PC-9 (cell line): ENCODE data around the gene GPD1L. TPM values are rescaled to one million over a fixed set of nuclear protein-coding genes. Genes with fewer than 3 reads are reported as not detected.

Experiments used
- BruUV-seq: library from RNA; stranded (reverse); fragments of 400-500 nt; replicated peaks from 2 replicates; lab custom pipeline; 2021; lab: Mats Ljungman, UMichigan
- CTCF ChIA-PET: fragments of 300-600 bp; sonication (Branson Sonifier 250); formaldehyde crosslinking; loops from one replicate; lab custom pipeline; 2022; ENCODE audit warnings: antibody characterized with exemption; lab: Charles Lee
- POLR2A ChIA-PET: fragments of 300-600 bp; sonication (Branson Sonifier 250); formaldehyde crosslinking; loops from one replicate; lab custom pipeline; 2022; ENCODE audit warnings: antibody characterized with exemption; ENCODE audit not compliant: unreplicated experiment; lab: Charles Lee
- DNase-seq, 2 experiments: peaks; one replicate each; pipeline versions ENCODE4 v3.0.0 to v3.0.0-alpha.2; 2015 to 2022; ENCODE audit warnings: mixed read lengths in 1 of 2
- H2AFZ ChIP-seq: fragments of 200-600 bp; sonication (generic); 2 replicates; pipeline ENCODE4 v1.8.1; 2017; ENCODE audit warnings: antibody characterized with exemption
- H3F3A ChIP-seq: fragments of 200-600 bp; sonication (generic); 2 replicates; pipeline ENCODE4 v1.8.1; 2017; ENCODE audit warnings: antibody characterized with exemption, mild to moderate bottlenecking, low read depth; ENCODE audit not compliant: insufficient read depth
- H3K27ac ChIP-seq: fragments of 200-600 bp; sonication (generic); 2 replicates; pipeline ENCODE4 v1.6.1; 2016; ENCODE audit warnings: mixed run types
- H3K27me3 ChIP-seq: fragments of 200-600 bp; sonication (generic); 2 replicates; pipeline ENCODE4 v1.6.1; 2016; ENCODE audit warnings: low read depth, mixed run types; ENCODE audit not compliant: insufficient read depth
- H3K36me3 ChIP-seq: fragments of 200-600 bp; sonication (generic); 2 replicates; pipeline ENCODE4 v1.6.1; 2016; ENCODE audit warnings: low read depth, mixed run types
- H3K4me1 ChIP-seq: fragments of 200-600 bp; sonication (generic); replicated peaks from 2 replicates; pipeline ENCODE4 v1.6.1; 2016; ENCODE audit warnings: mixed run types; ENCODE audit not compliant: insufficient read depth
- H3K4me2 ChIP-seq: fragments of 200-600 bp; sonication (generic); 2 replicates; pipeline ENCODE4 v1.6.1; 2017; ENCODE audit warnings: mixed run types
- H3K4me3 ChIP-seq: fragments of 200-600 bp; sonication (generic); 2 replicates; pipeline ENCODE4 v1.6.1; 2016; ENCODE audit warnings: mixed run types
- H3K79me2 ChIP-seq: fragments of 200-600 bp; sonication (generic); 2 replicates; pipeline ENCODE4 v1.6.1; 2017; ENCODE audit warnings: low read depth, mixed run types
- H3K9me2 ChIP-seq: fragments of 200-600 bp; sonication (generic); 2 replicates; pipeline ENCODE4 v1.8.1; 2017; ENCODE audit warnings: mild to moderate bottlenecking; ENCODE audit not compliant: insufficient read depth
- H3K9me3 ChIP-seq: fragments of 200-600 bp; sonication (generic); 2 replicates; pipeline ENCODE4 v1.8.1; 2016; ENCODE audit warnings: low read depth; ENCODE audit not compliant: insufficient read depth
- H4K20me1 ChIP-seq: fragments of 200-600 bp; sonication (generic); 2 replicates; pipeline ENCODE4 v1.8.1; 2017; ENCODE audit not compliant: insufficient read depth
- EZH2 ChIP-seq: fragments of 200-600 bp; sonication (generic); IDR thresholded peaks from 2 replicates; pipeline ENCODE4 v1.8.0; 2017; ENCODE audit warnings: antibody characterized with exemption, low read depth
- intact Hi-C: fragments of 100-400 bp; cut with micrococcal nuclease; formaldehyde crosslinking; loops from one replicate; pipeline ENCODE4 v1.10.0; 2022; ENCODE audit not compliant: unreplicated experiment
- total RNA-seq: library from RNA; stranded (reverse); gene quantifications from 2 replicates; pipeline ENCODE4 v1.2.3, GENCODE V29; 2021
- TF ChIP-seq, protein P1 (sequence below): fragments of 200-600 bp; sonication (generic); conservative IDR thresholded peaks from 2 replicates; pipeline ENCODE4 v1.6.1; 2017; ENCODE audit warnings: mixed run types, antibody characterized with exemption, mild to moderate bottlenecking, moderate library complexity

The GPD1L gene
- total RNA-seq, 1 experiment from 2014 or later: 10.3 TPM

DNA sequence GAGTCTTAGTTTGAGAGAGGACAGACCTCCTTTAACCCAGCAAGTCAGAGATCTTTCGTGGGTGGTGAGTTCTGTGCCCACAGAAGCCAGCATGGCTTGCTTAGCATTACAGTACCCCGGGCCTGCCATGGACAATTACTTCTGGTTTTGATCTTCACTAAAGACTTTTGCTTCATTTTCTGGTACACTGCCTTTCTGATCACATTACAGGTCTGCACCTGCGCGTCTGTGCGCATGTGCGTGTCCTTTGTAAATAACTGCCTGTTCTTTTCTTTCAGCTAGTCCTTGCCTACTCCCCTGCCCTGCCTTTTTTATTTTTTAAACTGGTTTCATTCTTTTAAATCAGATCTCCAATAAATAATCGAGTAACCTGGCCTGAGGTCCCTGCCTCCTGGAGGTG lies 74.9 kb downstream of the GPD1L start:
- Histone ChIP-seq H3F3A (no peaks in the 10 kb centered on the region), H3K36me3 (no peaks in the 10 kb centered on the region), H3K4me3 (no peak overlapping the region), H3K9me2 (no peaks in the 10 kb centered on the region), H3K4me2 (no peak overlapping the region), H3K4me1 (no peaks in the 10 kb centered on the region), H3K9me3 (no peaks in the 10 kb centered on the region), H3K27me3 (no peaks in the 10 kb centered on the region), H3K27ac (no peak overlapping the region), H3K79me2 (no peaks in the 10 kb centered on the region), H4K20me1 (no peaks in the 10 kb centered on the region), H2AFZ (no peak overlapping the region)
- CTCF ChIA-PET: no interaction called here
- intact Hi-C loops: no loop called here
- BruUV-seq: no TSS peak
- POLR2A ChIA-PET: no interaction called here
- TF ChIP-seq, protein P1, sequence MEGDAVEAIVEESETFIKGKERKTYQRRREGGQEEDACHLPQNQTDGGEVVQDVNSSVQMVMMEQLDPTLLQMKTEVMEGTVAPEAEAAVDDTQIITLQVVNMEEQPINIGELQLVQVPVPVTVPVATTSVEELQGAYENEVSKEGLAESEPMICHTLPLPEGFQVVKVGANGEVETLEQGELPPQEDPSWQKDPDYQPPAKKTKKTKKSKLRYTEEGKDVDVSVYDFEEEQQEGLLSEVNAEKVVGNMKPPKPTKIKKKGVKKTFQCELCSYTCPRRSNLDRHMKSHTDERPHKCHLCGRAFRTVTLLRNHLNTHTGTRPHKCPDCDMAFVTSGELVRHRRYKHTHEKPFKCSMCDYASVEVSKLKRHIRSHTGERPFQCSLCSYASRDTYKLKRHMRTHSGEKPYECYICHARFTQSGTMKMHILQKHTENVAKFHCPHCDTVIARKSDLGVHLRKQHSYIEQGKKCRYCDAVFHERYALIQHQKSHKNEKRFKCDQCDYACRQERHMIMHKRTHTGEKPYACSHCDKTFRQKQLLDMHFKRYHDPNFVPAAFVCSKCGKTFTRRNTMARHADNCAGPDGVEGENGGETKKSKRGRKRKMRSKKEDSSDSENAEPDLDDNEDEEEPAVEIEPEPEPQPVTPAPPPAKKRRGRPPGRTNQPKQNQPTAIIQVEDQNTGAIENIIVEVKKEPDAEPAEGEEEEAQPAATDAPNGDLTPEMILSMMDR: no peak
- TF ChIP-seq EZH2: no peak
- DNase-seq: no peak

- H2AFZ ChIP-seq: no peak overlapping the region
- DNase-seq: no peak
- ChIA-PET CTCF (no interaction called here), POLR2A (no interaction called here)
- H3K36me3 ChIP-seq: no peaks in the 10 kb centered on the region
- no TSS peak for BruUV-seq
- no peak overlapping the region for H3K4me2 ChIP-seq
- H3K9me3 ChIP-seq: no peaks in the 10 kb centered on the region
- intact Hi-C loops: no loop called here
- no peak overlapping the region for H3K27ac ChIP-seq
- no peaks in the 10 kb centered on the region for H3K79me2 ChIP-seq
- TF ChIP-seq EZH2: no peak
- no peaks in the 10 kb centered on the region for H3F3A ChIP-seq
- no peaks in the 10 kb centered on the region for H3K9me2 ChIP-seq
- no peaks in the 10 kb centered on the region for H4K20me1 ChIP-seq
- H3K27me3 ChIP-seq: no peaks in the 10 kb centered on the region
- no peak overlapping the region for H3K4me3 ChIP-seq
- H3K4me1 ChIP-seq: no peaks in the 10 kb centered on the region
These were observed 75.4 kb downstream of the GPD1L start for GRCh38 chr3:32181796-32182195.

- Histone ChIP-seq H3K9me2 (no peaks in the 10 kb centered on the region), H3K27me3 (no peaks in the 10 kb centered on the region), H4K20me1 (no peaks in the 10 kb centered on the region), H3K4me3 (no peak overlapping the region), H3K36me3 (no peaks in the 10 kb centered on the region), H3F3A (no peaks in the 10 kb centered on the region), H3K4me2 (no peak overlapping the region), H3K79me2 (no peaks in the 10 kb centered on the region), H2AFZ (no peak overlapping the region), H3K9me3 (no peaks in the 10 kb centered on the region), H3K27ac (no peak overlapping the region), H3K4me1 (no peaks in the 10 kb centered on the region)
- TF ChIP-seq, protein P1: no peak
- no peak for TF ChIP-seq EZH2
- no peak for DNase-seq
- BruUV-seq: no TSS peak
- CTCF ChIA-PET: no interaction called here
- intact Hi-C loops: no loop called here
- POLR2A ChIA-PET: no interaction called here
These were observed 77.8 kb downstream of the GPD1L start for GRCh38 chr3:32184187-32184730.

GRCh38 chr3:32186097-32186496 lies 79.7 kb downstream of the GPD1L start:
- no TSS peak for BruUV-seq
- no peaks in the 10 kb centered on the region for H4K20me1 ChIP-seq
- intact Hi-C loops: no loop called here
- H2AFZ ChIP-seq: no peak overlapping the region
- ChIA-PET POLR2A (no interaction called here), CTCF (interaction anchor here (0.6 kb wide), 1 partner anchor 477 kb away, joined by 12 read pairs; no protein-coding TSS in a partner anchor)
- H3K9me2 ChIP-seq: no peaks in the 10 kb centered on the region
- H3K4me1 ChIP-seq: no peaks in the 10 kb centered on the region
- H3K27me3 ChIP-seq: no peaks in the 10 kb centered on the region
- H3K9me3 ChIP-seq: no peaks in the 10 kb centered on the region
- no peaks in the 10 kb centered on the region for H3K36me3 ChIP-seq
- no peak overlapping the region for H3K27ac ChIP-seq
- DNase-seq: no peak
- no peak overlapping the region for H3K4me2 ChIP-seq
- H3F3A ChIP-seq: no peaks in the 10 kb centered on the region
- no peaks in the 10 kb centered on the region for H3K79me2 ChIP-seq
- TF ChIP-seq, protein P1: no peak
- no peak for TF ChIP-seq EZH2
- no peak overlapping the region for H3K4me3 ChIP-seq
